HepG2 (cell line): Measurements from ENCODE around the gene FGF19. TPM values are rescaled to one million over a fixed set of nuclear protein-coding genes. Genes with fewer than 3 reads are reported as not detected.

Experiments used
- ATF1 ChIP-seq: IDR thresholded peaks from 2 replicates; pipeline ENCODE4 v1.6.1; 2016; ENCODE audit warnings: mild to moderate bottlenecking, control low read depth
- CBX1 ChIP-seq: IDR thresholded peaks from one replicate; pipeline ENCODE4 v1.6.1; 2016; ENCODE audit warnings: antibody characterized with exemption, low read depth
- CHD2 ChIP-seq: IDR thresholded peaks from 2 replicates; pipeline ENCODE4 v1.6.1; 2011; ENCODE audit warnings: low read depth, low read length, improper control_type of control experiment
- ERF ChIP-seq: IDR thresholded peaks from 2 replicates; pipeline ENCODE4 v1.6.1; 2018; ENCODE audit warnings: missing biosample characterization, missing genetic modification reagents
- GPN1 ChIP-seq: sonication (generic); formaldehyde crosslinking; IDR thresholded peaks from 2 replicates; pipeline ENCODE4 v1.5.1; 2020; ENCODE audit warnings: missing genetic modification reagents, borderline replicate concordance
- HDAC2 ChIP-seq: sonication (generic); formaldehyde crosslinking; IDR thresholded peaks from 2 replicates; pipeline ENCODE4 v1.4.0; 2020; ENCODE audit warnings: missing genetic modification reagents
- KLF9 ChIP-seq: IDR thresholded peaks from 2 replicates; pipeline ENCODE4 v1.6.1; 2016; ENCODE audit warnings: low read depth
- MIER3 ChIP-seq: IDR thresholded peaks from 2 replicates; pipeline ENCODE4 v1.6.1; 2016; ENCODE audit warnings: missing compliant biosample characterization, borderline replicate concordance
- NR2F2 ChIP-seq: IDR thresholded peaks from 2 replicates; pipeline ENCODE4 v1.6.1; 2012; ENCODE audit warnings: low read depth, inconsistent platforms, borderline replicate concordance
- RAD21 ChIP-seq: fragments of 450-650 bp; formaldehyde crosslinking; IDR thresholded peaks from 2 replicates; pipeline ENCODE4 v1.5.0; 2020; ENCODE audit warnings: mild to moderate bottlenecking
- RARA ChIP-seq: IDR thresholded peaks from 2 replicates; pipeline ENCODE4 v1.6.1; 2016; ENCODE audit warnings: missing genetic modification reagents, missing compliant biosample characterization
- RFX1 ChIP-seq: fragments of 450-650 bp; IDR thresholded peaks from 2 replicates; pipeline ENCODE4 v1.6.1; 2017
- RXRA ChIP-seq: sonication (generic); formaldehyde crosslinking; IDR thresholded peaks from 2 replicates; pipeline ENCODE4 v1.5.1; 2020; ENCODE audit warnings: missing genetic modification reagents
- SALL2 ChIP-seq: sonication (generic); formaldehyde crosslinking; IDR thresholded peaks from 2 replicates; pipeline ENCODE4 v1.8.1; 2023; ENCODE audit warnings: mild to moderate bottlenecking, missing genetic modification reagents, inconsistent platforms
- SUZ12 ChIP-seq: fragments of 150-350 bp; IDR thresholded peaks from 2 replicates; pipeline ENCODE4 v1.6.1; 2014; ENCODE audit warnings: low read depth, low read length
- TBL1XR1 ChIP-seq: fragments of 150-350 bp; IDR thresholded peaks from 2 replicates; pipeline ENCODE4 v1.6.1; 2014; ENCODE audit warnings: borderline replicate concordance, low read length; ENCODE audit not compliant: partially characterized antibody
- TBX3 ChIP-seq: fragments of 450-650 bp; IDR thresholded peaks from 2 replicates; pipeline ENCODE4 v1.6.1; 2017; ENCODE audit warnings: antibody characterized with exemption, mild to moderate bottlenecking, inconsistent platforms, borderline replicate concordance
- TCF12 ChIP-seq, 2 experiments: fragments of 450-650 bp in 1 of 2; sonication (generic) in 1 of 2; formaldehyde crosslinking in 1 of 2; IDR thresholded peaks; 2 replicates each; pipeline versions ENCODE4 v1.6.1 to v1.8.0; 2017 to 2022; ENCODE audit warnings: antibody characterized with exemption in 1 of 2, mild to moderate bottlenecking in 1 of 2, missing genetic modification reagents in 1 of 2, moderate library complexity in 1 of 2
- ZMAT3 ChIP-seq: sonication (generic); formaldehyde crosslinking; conservative IDR thresholded peaks from 2 replicates; pipeline ENCODE4 v1.7.0; 2021; ENCODE audit warnings: missing genetic modification reagents
- ZNF180 ChIP-seq: sonication (generic); formaldehyde crosslinking; IDR thresholded peaks from 2 replicates; pipeline ENCODE4 v1.4.0; 2020; ENCODE audit warnings: low read depth, missing genetic modification reagents, borderline replicate concordance
- ZNF207 ChIP-seq: fragments of 450-650 bp; IDR thresholded peaks from 2 replicates; pipeline ENCODE4 v1.6.1; 2016; ENCODE audit warnings: antibody characterized with exemption, borderline replicate concordance
- ZNF30 ChIP-seq: sonication (generic); formaldehyde crosslinking; IDR thresholded peaks from 2 replicates; pipeline ENCODE4 v1.5.0; 2020; ENCODE audit warnings: mild to moderate bottlenecking, missing genetic modification reagents
- ZNF572 ChIP-seq: sonication (generic); formaldehyde crosslinking; IDR thresholded peaks from 2 replicates; pipeline ENCODE4 v1.5.1; 2020; ENCODE audit warnings: mild to moderate bottlenecking, missing genetic modification reagents
- ZNF607 ChIP-seq: sonication (generic); formaldehyde crosslinking; IDR thresholded peaks from 2 replicates; pipeline ENCODE4 v1.5.1; 2020; ENCODE audit warnings: missing genetic modification reagents, mild to moderate bottlenecking, borderline replicate concordance
- ZNF646 ChIP-seq: sonication (generic); formaldehyde crosslinking; IDR thresholded peaks from 2 replicates; pipeline ENCODE4 v1.9.0; 2021; ENCODE audit warnings: mild to moderate bottlenecking, missing genetic modification reagents
- ZSCAN9 ChIP-seq: IDR thresholded peaks from 2 replicates; pipeline ENCODE4 v1.6.1; 2016; ENCODE audit warnings: borderline replicate concordance
- polyA plus RNA-seq, 8 experiments: library from polyadenylated mRNA; depleted of rRNA in 3 of 8; stranded (reverse) in 7 of 8; unstranded in 1 of 8; fragments of >200 nt; fragmentation: Illumina TruSeq in 4 of 8; extraction: Trizol in 4 of 8; gene quantifications; 2 replicates each; pipeline versions ENCODE4 v1.2.1 to v1.2.3, GENCODE V29; 2011 to 2016; ENCODE audit warnings: low read depth in 4 of 8, missing spikeins in 1 of 8, mixed read lengths in 1 of 8; ENCODE audit not compliant: insufficient read depth in 1 of 8
- total RNA-seq, 5 experiments: library from RNA; depleted of rRNA; stranded (reverse); fragments of >200 nt; fragmentation: Illumina TruSeq; extraction: Trizol; gene quantifications; 2 replicates each; pipeline ENCODE4 v1.2.3, GENCODE V29; 2016; ENCODE audit warnings: low read depth in 1 of 5

Gene FGF19
- total and polyA plus RNA-seq, 2 of the 13 experiments (the other 11 are each of a cell fraction or from before 2014, with no cell fraction given): 0.07 TPM; not detected in 1

GRCh38 chr11:69654660-69655478, 49.0 kb downstream of the FGF19 start (continued):
- TF ChIP-seq ZNF646 (CRISPR knock-in tag) (no peak), KLF9 (CRISPR knock-in tag) (no peak), ATF1 (no peak; the same call in 1 of the 2 replicates), SALL2 (CRISPR knock-in tag) (peak; percentile 36; the same call in 1 of the 2 replicates), ZMAT3 (CRISPR knock-in tag) (no peak; the same call in 1 of the 2 replicates), TBX3 (peak; percentile 46; the same call in 1 of the 2 replicates), ZNF207 (no peak), RFX1 (no peak), RARA (CRISPR knock-in tag) (peak; percentile 82), SUZ12 (no peak), CBX1 (peak; percentile 68), CHD2 (peak; percentile 79), ZNF30 (CRISPR knock-in tag) (no peak), HDAC2 (CRISPR knock-in tag) (peak; percentile 82), TBL1XR1 (no peak), ZNF572 (CRISPR knock-in tag) (no peak), MIER3 (no peak; the same call in 1 of the 2 replicates), ZNF180 (no peak), ZSCAN9 (no peak), GPN1 (no peak), RAD21 (0 out of 2 replicates have a peak, but pooled peaks have one; percentile 7), RXRA (CRISPR knock-in tag) (peak; percentile 72), ZNF607 (CRISPR knock-in tag) (peak; percentile 43; the same call in 1 of the 2 replicates), NR2F2 (peak; percentile 52; the same call in 1 of the 2 replicates), ERF (peak; percentile 91), TCF12 (IDR thresholded peaks at IDR 0.05) (no peak), TCF12 (CRISPR knock-in tag; IDR thresholded peaks at IDR 0.05) (0 out of 2 replicates have a peak, but pooled peaks have one; percentile 59)
